ENCODE results near the gene MARCHF10. TPM values are rescaled to one million over a fixed set of nuclear protein-coding genes. Genes with fewer than 3 reads are reported as not detected.

MARCHF10 gene
- total RNA-seq, 1 donor from 2014 or later, result 1.3 TPM

DNA sequence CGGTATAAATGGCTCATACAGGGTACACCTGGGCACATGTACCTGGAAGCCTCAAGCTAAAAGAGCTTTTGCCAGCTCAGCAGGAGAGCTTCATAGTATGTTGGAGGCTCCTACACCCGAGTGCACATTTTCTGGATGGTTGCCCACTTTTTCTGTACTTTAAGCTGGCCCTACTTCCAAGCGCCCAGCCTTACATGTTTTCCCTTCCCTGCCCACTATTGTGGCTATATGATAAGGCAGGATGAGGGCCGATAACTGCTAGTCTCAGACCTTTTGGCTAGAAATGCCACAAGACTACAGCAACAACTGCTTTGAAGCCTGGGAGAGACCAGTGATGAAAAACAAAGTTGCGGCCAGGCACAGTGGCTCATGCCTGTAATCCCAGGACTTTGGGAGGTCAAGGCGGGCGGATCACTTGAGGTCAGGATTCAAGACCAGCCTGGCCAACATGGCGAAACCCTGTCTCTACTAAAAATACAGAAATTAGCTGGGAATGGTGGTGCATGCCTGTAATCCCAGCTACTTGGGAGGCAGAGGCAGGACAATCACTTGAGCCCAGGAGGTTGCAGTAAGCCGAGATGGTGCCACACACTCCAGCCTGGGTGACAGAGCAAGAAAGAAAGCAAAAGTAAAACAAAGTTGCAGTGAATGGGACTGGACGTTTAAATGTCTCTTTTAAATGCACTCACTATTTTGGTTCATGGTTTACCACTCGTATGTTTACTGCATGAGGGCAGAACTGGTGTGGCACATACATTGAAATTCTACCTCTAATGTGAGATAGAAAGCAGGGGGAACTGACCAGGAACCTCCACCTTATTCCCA lies 14.2 kb upstream of the MARCHF10 start:
- Histone ChIP-seq H3K27me3 (ENCODE audit: control insufficient read depth, insufficient read depth, low read length) (no peaks in the 10 kb centered on the region), H3K4me3 (ENCODE audit: low read depth, low read length) (no peak overlapping the region), H3K36me3 (ENCODE audit: control insufficient read depth, insufficient read depth, low read length) (no peaks in the 10 kb centered on the region)
- no peak for DNase-seq (ENCODE audit: low read depth)
- TF ChIP-seq, protein P1, sequence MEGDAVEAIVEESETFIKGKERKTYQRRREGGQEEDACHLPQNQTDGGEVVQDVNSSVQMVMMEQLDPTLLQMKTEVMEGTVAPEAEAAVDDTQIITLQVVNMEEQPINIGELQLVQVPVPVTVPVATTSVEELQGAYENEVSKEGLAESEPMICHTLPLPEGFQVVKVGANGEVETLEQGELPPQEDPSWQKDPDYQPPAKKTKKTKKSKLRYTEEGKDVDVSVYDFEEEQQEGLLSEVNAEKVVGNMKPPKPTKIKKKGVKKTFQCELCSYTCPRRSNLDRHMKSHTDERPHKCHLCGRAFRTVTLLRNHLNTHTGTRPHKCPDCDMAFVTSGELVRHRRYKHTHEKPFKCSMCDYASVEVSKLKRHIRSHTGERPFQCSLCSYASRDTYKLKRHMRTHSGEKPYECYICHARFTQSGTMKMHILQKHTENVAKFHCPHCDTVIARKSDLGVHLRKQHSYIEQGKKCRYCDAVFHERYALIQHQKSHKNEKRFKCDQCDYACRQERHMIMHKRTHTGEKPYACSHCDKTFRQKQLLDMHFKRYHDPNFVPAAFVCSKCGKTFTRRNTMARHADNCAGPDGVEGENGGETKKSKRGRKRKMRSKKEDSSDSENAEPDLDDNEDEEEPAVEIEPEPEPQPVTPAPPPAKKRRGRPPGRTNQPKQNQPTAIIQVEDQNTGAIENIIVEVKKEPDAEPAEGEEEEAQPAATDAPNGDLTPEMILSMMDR (IDR thresholded peaks at IDR 0.05; ENCODE audit: insufficient read depth, low read length, poor library complexity, severe bottlenecking), result no peak

DNA sequence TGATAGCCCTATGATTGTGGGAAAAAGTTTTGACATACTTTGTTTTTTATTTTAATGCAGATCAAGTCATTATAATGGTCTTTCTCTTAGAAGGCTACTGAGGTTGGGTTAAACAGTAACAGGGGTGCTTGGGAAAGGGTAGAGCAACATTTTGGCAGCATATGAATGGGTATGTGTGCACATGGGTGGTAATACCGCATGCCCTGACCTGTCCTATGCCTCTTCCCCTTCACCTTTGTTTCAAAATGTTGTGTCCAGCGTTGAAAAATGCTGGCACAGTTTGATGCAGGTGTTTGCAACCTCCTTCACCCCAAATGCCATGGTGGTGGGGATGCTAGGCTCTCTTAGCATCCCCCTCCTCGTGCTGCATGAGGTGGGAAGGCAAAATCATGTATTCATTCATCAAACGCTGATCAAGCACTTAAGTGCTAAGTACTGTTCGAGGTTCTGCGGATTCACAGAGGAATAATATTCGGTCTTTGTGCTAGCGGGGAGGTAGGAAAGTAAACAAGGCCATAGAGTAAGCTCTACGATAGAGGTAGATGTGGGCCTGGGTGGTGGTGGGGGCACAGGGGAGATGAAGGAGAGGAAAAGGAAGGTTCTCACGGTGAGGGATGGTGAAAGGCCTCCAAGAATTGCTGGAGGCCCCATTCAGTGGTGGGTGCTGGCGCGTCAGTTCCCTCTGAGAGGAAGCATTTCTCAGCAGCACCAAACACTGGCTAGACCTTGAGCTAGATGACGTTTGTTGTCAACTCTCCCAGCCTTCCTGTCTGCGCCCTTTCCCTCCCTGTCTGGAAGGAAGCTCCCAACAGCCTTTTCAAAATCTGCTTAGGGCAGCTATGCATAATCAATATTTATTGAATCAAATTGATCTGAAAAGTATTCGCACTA lies 13.3 kb upstream of the MARCHF10 start:
- Histone ChIP-seq H3K4me3 (ENCODE audit: low read depth, low read length) (no peak overlapping the region), H3K36me3 (ENCODE audit: control insufficient read depth, insufficient read depth, low read length) (no peaks in the 10 kb centered on the region), H3K27me3 (ENCODE audit: control insufficient read depth, insufficient read depth, low read length) (no peaks in the 10 kb centered on the region)
- no peak for DNase-seq (ENCODE audit: low read depth)
- TF ChIP-seq, protein P1 (IDR thresholded peaks at IDR 0.05; ENCODE audit: insufficient read depth, low read length, poor library complexity, severe bottlenecking), result no peak

DNA sequence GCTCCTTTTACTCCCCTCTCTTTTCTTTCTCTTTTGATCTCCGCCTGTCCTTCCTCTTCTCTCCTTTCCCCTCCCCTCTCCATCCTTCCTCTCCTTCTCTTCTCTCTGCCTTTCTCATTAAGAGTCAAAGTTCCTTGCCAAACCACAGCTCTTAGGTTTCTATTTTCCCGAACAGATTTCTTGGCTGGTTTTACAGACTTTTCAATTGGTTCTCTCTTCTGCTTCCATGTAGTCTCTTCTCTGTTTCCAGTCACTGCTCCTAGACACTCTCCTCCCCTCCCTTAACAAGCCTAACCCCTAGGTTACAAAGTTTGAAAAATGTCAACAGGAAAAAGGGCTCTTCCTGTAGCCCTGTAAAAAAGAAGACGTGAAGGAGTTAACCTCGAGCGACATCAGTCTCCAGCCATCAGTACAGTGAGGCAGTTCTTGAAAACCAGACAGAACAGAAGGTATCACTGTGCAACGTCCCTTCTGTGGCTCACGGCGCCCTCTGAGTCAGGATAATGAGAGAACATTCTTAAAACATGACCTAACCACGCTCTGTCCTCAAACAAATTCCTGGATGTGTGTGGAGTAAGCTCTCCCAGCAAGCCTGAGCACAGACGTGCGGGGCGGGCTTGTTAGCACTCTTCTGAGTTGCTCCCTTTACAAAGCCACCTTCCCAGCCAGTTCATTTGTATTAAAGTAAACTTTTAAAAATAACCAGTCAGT lies 11.6 kb upstream of the MARCHF10 start:
- H3K4me3 ChIP-seq (ENCODE audit: low read depth, low read length), result no peak overlapping the region
- DNase-seq (ENCODE audit: low read depth), result peak; percentile 97
- no peaks in the 10 kb centered on the region for H3K27me3 ChIP-seq (ENCODE audit: control insufficient read depth, insufficient read depth, low read length)
- TF ChIP-seq, protein P1 (IDR thresholded peaks at IDR 0.05; ENCODE audit: insufficient read depth, low read length, poor library complexity, severe bottlenecking), result no peak
- no peaks in the 10 kb centered on the region for H3K36me3 ChIP-seq (ENCODE audit: control insufficient read depth, insufficient read depth, low read length)

DNA sequence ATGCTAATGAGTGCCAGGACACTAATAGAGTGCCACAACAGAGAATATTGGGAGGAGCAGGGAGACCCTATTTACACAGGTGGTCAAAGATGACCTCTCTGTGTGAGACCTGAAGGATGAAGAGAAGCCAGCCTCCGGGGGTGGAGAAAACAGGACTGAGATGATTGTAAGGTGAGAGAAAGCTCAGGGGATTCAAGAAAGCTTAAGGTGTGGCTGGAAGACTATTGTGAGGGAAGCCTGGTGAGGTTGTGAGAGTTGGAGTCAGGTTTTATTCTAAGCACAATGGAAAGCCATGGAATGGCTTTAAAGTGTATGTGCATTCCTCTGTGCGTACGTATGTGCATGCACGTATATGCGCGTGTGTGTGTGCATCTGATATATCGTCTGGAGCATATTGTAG lies 10.4 kb upstream of the MARCHF10 start:
- TF ChIP-seq, protein P1 (IDR thresholded peaks at IDR 0.05; ENCODE audit: insufficient read depth, low read length, poor library complexity, severe bottlenecking), result no peak
- Histone ChIP-seq H3K36me3 (ENCODE audit: control insufficient read depth, insufficient read depth, low read length) (no peaks in the 10 kb centered on the region), H3K27me3 (ENCODE audit: control insufficient read depth, insufficient read depth, low read length) (no peaks in the 10 kb centered on the region), H3K4me3 (ENCODE audit: low read depth, low read length) (no peak overlapping the region)
- no peak for DNase-seq (ENCODE audit: low read depth)

DNA sequence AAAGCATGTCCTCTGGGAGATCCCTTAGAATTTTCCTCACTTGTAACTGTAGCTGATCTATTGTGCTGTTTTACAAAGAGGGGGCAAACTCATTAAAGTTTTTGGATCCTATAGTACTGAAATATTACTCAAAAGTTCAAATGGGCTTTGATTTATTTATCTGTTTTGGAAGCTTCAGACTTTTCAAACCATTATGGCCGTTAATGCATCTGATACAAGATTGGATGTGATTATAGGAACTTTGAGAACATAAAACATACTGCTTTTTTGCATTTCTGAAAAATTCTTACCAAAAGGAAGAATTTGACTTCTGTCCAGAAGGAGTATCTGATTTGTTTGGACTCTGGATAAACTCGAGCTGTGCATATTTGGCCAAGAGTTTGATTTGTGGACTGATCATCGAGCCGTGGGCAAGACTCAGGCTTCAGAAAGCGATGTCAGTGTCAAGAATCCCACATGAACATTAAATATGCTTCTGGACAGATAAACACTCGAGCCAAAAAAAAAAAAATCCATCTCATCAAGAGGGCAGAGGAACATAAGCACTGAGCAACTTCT lies 8.2 kb upstream of the MARCHF10 start:
- no peaks in the 10 kb centered on the region for H3K27me3 ChIP-seq (ENCODE audit: control insufficient read depth, insufficient read depth, low read length)
- TF ChIP-seq, protein P1 (IDR thresholded peaks at IDR 0.05; ENCODE audit: insufficient read depth, low read length, poor library complexity, severe bottlenecking), result no peak
- DNase-seq (ENCODE audit: low read depth), result no peak
- no peaks in the 10 kb centered on the region for H3K36me3 ChIP-seq (ENCODE audit: control insufficient read depth, insufficient read depth, low read length)
- no peak overlapping the region for H3K4me3 ChIP-seq (ENCODE audit: low read depth, low read length)

All from kidney epithelial cell (primary cell).